Activated CD4-positive, alpha-beta T cell treated with anti-CD3 and anti-CD28 coated beads for 4 hours (primary cell): ENCODE results near the gene ERCC2.
"Not testable (repeated sequence)": the region's sequence is repeated elsewhere in the genome, so short reads cannot be mapped to it uniquely, and the experiment has no call there.

ENCODE experiments used
- DNase-seq, 2 donors: peaks; one replicate each; pipeline ENCODE4 v3.0.0-alpha.2; 2020

The ERCC2 gene

GRCh38 chr19:45327404-45328143, 42.8 kb downstream of the ERCC2 start:
- DNase-seq = no peak

- DNase-seq = no peak
Measured at GRCh38 chr19:45324349-45324907, 45.9 kb downstream of the ERCC2 start.

GRCh38 chr19:45323671-45324081, 46.7 kb downstream of the ERCC2 start:
- no peak for DNase-seq

- DNase-seq = no peak
Measured at GRCh38 chr19:45322744-45323281, 47.6 kb downstream of the ERCC2 start, which contains the start of gene CKM. CKM (minus strand) TSS chr19:45322875; CDS start chr19:45319713, 3,162 bp downstream.

- DNase-seq = no peak
Measured at GRCh38 chr19:45322311-45322710, 48.1 kb downstream of the ERCC2 start.

GRCh38 chr19:45321848-45322247, 48.5 kb downstream of the ERCC2 start:
- no peak for DNase-seq

GRCh38 chr19:45320997-45321775, 49.2 kb downstream of the ERCC2 start:
- no peak for DNase-seq

- DNase-seq = no peak
Measured at GRCh38 chr19:45315304-45315703, 55.1 kb downstream of the ERCC2 start.

- no peak for DNase-seq
Measured at GRCh38 chr19:45314708-45315245, 55.6 kb downstream of the ERCC2 start.

GRCh38 chr19:45312285-45312684, 58.1 kb downstream of the ERCC2 start:
- DNase-seq = not testable (repeated sequence)

GRCh38 chr19:45311621-45312020, 58.8 kb downstream of the ERCC2 start:
- DNase-seq = no peak

- not testable (repeated sequence) for DNase-seq
Measured at GRCh38 chr19:45309322-45309721, 61.1 kb downstream of the ERCC2 start.

- DNase-seq = no peak
Measured at GRCh38 chr19:45307361-45307760, 63.0 kb downstream of the ERCC2 start.

GRCh38 chr19:45306518-45307027, 63.8 kb downstream of the ERCC2 start:
- no peak for DNase-seq

GRCh38 chr19:45306040-45306439, 64.3 kb downstream of the ERCC2 start:
- no peak for DNase-seq

- no peak for DNase-seq
Measured at GRCh38 chr19:45305421-45305820, 65.0 kb downstream of the ERCC2 start.

GRCh38 chr19:45305007-45305406, 65.4 kb downstream of the ERCC2 start:
- DNase-seq = no peak

- DNase-seq = no peak
Measured at GRCh38 chr19:45304141-45304926, 66.0 kb downstream of the ERCC2 start.

- DNase-seq = no peak
Measured at GRCh38 chr19:45303269-45304060, 66.9 kb downstream of the ERCC2 start.

GRCh38 chr19:45302416-45302815, 68.0 kb downstream of the ERCC2 start:
- DNase-seq = no peak
